ENCODE measurements around the gene SCOC. TPM values are rescaled to one million over a fixed set of nuclear protein-coding genes. Genes with fewer than 3 reads are reported as not detected.

SCOC gene
- total and polyA plus RNA-seq, 9 of the 15 experiments (the other 6 are each of a cell fraction or from before 2014, with no cell fraction given): 16.8 to 110 (median 46.7) TPM

GRCh38 chr4:140363051-140363450, 10.4 kb upstream of the SCOC start:
- no peak overlapping the region for H3K4me3 ChIP-seq
- H3K27me3 ChIP-seq (ENCODE audit: control insufficient read depth in 2 of 2, insufficient read depth in 2 of 2, low read length in 2 of 2): no peaks in the 10 kb centered on the region
- whole genome bisulfite sequencing (ENCODE audit: insufficient coverage, low coverage, missing lambda C conversion rate): 15% methylated on average over 3 of the region's 3 CpGs
- H4K20me1 ChIP-seq (replicated peaks; ENCODE audit: control insufficient read depth, insufficient read depth, low read length): no peaks in the 10 kb centered on the region
- H3K9me1 ChIP-seq (ENCODE audit: control insufficient read depth, insufficient read depth, low read length): no peaks in the 10 kb centered on the region
- ChIA-PET CTCF (ENCODE audit: low intra/inter-chr PET ratio) (no interaction called here), POLR2A (no interaction called here)
- BruUV-seq (replicated peaks): no TSS peak
- H3K36me3 ChIP-seq (ENCODE audit: control insufficient read depth, insufficient read depth, low read length): no peaks in the 10 kb centered on the region
- H3K79me2 ChIP-seq (ENCODE audit: control insufficient read depth, insufficient read depth, low read length): no peaks in the 10 kb centered on the region
- intact Hi-C loops (cut with micrococcal nuclease) (no loop called here), in situ Hi-C loops (cut with MboI) (loop anchor here (5.0 to 25.0 kb wide), 2 partner anchors 244 to 499 kb away; no protein-coding TSS in a partner anchor)
- no peaks in the 10 kb centered on the region for H3K9me3 ChIP-seq (replicated peaks; ENCODE audit: control insufficient read depth, insufficient read depth, low read depth, low read length)
- H3K9ac ChIP-seq (ENCODE audit: insufficient read depth in 1 of 2, low read depth in 2 of 2, low read length in 2 of 2): no peak overlapping the region
- ATAC-seq (no peak), DNase-seq (ENCODE audit: extremely low read depth in 1 of 4, low spot score in 3 of 4) (no peak), FAIRE-seq (no peak)
- H3K4me1 ChIP-seq (replicated peaks in 1 of 2; ENCODE audit: control insufficient read depth in 2 of 2, insufficient read depth in 2 of 2, low read length in 2 of 2): no peaks in the 10 kb centered on the region; a peak in 1 of 5 replicates
- no peak overlapping the region for H2AFZ ChIP-seq (ENCODE audit: low read depth, low read length)
- no peak overlapping the region for H3K4me2 ChIP-seq (ENCODE audit: insufficient read depth, low read length)
- no peak overlapping the region for H3K27ac ChIP-seq (ENCODE audit: extremely low read depth, low read depth, low read length)
- TF ChIP-seq ELK3 (CRISPR knock-in tag; IDR thresholded peaks at IDR 0.05) (no peak), ZNF124 (CRISPR knock-in tag; IDR thresholded peaks at IDR 0.05) (no peak), KAT2B (IDR thresholded peaks at IDR 0.05; ENCODE audit: low read depth, low read length) (no peak), ZNF316 (IDR thresholded peaks at IDR 0.05) (no peak), MCM7 (IDR thresholded peaks at IDR 0.05) (no peak), NFXL1 (CRISPR knock-in tag; IDR thresholded peaks at IDR 0.05) (no peak), ZNF253 (CRISPR knock-in tag; conservative IDR thresholded peaks at IDR 0.05) (no peak), YBX1 (IDR thresholded peaks at IDR 0.05) (no peak), MGA (IDR thresholded peaks at IDR 0.05) (no peak), RBM14 (IDR thresholded peaks at IDR 0.05; ENCODE audit: borderline replicate concordance, insufficient read depth, low read depth, low read length) (no peak), HDAC8 (tag; IDR thresholded peaks at IDR 0.05) (no peak)
- TF ChIP-seq, protein P1, sequence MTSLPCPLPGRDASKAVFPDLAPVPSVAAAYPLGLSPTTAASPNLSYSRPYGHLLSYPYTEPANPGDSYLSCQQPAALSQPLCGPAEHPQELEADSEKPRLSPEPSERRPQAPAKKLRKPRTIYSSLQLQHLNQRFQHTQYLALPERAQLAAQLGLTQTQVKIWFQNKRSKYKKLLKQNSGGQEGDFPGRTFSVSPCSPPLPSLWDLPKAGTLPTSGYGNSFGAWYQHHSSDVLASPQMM (CRISPR knock-in tag; IDR thresholded peaks at IDR 0.05): no peak
